GM12872 (cell line): ENCODE results near the gene HNRNPLL.
A peak's percentile ranks its signal among the peaks of the same experiment; 100 is the strongest.

Experiments
- TF ChIP-seq, protein P1 (sequence below): IDR thresholded peaks from 3 replicates; pipeline ENCODE4 v1.5.1; 2011; ENCODE audit warnings: low read depth, mild to moderate bottlenecking, low read length, moderate library complexity; ENCODE audit not compliant: insufficient read depth

Gene HNRNPLL

GRCh38 chr2:38554973-38555595 is 47.6 kb downstream of the HNRNPLL start:
- TF ChIP-seq, protein P1, sequence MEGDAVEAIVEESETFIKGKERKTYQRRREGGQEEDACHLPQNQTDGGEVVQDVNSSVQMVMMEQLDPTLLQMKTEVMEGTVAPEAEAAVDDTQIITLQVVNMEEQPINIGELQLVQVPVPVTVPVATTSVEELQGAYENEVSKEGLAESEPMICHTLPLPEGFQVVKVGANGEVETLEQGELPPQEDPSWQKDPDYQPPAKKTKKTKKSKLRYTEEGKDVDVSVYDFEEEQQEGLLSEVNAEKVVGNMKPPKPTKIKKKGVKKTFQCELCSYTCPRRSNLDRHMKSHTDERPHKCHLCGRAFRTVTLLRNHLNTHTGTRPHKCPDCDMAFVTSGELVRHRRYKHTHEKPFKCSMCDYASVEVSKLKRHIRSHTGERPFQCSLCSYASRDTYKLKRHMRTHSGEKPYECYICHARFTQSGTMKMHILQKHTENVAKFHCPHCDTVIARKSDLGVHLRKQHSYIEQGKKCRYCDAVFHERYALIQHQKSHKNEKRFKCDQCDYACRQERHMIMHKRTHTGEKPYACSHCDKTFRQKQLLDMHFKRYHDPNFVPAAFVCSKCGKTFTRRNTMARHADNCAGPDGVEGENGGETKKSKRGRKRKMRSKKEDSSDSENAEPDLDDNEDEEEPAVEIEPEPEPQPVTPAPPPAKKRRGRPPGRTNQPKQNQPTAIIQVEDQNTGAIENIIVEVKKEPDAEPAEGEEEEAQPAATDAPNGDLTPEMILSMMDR = peak; percentile 66

DNA sequence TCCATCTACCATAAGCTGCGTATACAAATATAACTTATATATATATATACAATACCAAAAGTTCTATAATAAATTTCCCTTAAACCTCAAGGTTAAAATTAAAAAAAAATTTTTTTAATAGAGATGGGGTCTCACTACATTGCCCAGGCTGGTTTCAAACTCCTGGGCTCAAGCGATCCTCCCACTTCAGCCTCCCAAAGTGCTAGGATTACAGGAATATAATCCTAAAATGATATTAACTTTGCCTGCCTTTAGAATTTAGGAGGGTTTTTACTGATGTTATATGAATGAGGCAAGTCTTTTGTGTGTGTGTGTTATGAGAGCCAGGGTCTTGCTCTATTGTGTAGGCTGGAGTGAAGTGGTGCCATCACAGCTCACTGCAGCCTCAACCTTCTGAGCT is 49.2 kb downstream of the HNRNPLL start:
- TF ChIP-seq, protein P1 = no peak

GRCh38 chr2:38552259-38552658 is 50.5 kb downstream of the HNRNPLL start:
- TF ChIP-seq, protein P1 = no peak

GRCh38 chr2:38551746-38552145 is 51.0 kb downstream of the HNRNPLL start:
- TF ChIP-seq, protein P1 = no peak

- TF ChIP-seq, protein P1 = no peak
Measured at GRCh38 chr2:38551171-38551570, 51.6 kb downstream of the HNRNPLL start.

DNA sequence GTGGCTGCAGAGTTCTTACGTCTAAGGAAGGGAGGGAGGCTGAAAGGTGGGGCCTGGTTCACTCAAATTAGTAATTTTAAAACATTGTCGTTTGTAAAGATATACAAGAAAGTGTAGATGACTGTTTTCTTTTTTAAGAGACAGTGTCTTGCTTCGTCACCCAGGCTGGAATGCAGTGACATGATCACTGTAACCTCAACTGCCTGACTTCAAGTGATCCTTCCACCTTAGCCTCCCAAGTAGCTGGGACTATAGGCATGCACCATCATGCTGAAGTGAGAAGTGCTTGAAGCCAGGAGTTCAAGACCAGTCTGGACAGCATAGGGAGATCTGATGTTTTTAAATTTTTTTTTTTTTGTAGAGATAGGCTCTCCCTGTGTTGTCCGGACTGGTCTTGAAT is 52.9 kb downstream of the HNRNPLL start:
- TF ChIP-seq, protein P1 = no peak

GRCh38 chr2:38549071-38549704 is 53.5 kb downstream of the HNRNPLL start:
- TF ChIP-seq, protein P1 = no peak
